Right lobe of liver (tissue), 4 donors: ENCODE measurements around the gene CANT1.

Experiments used
- CTCF ChIP-seq, 4 donors: fragments of 200-600 bp in 3 of 4; fragments of 450-650 bp in 1 of 4; IDR thresholded peaks; one replicate each; pipeline versions ENCODE4 v1.5.1 to v1.8.0; 2016 to 2022; ENCODE audit warnings: antibody characterized with exemption in 4 of 4, mild to moderate bottlenecking in 2 of 4
- POLR2A ChIP-seq: fragments of 450-650 bp; IDR thresholded peaks from one replicate; pipeline ENCODE4 v1.6.1; 2017; ENCODE audit warnings: antibody characterized with exemption, mild to moderate bottlenecking
- donor health status: DM: no; HTN: no; CAD: no.
- donor health status: DM: no; HTN: no; CAD: no.
- donor health status: DM: no; HTN: yes; CAD: no.

- TF ChIP-seq CTCF (IDR thresholded peaks at IDR 0.05) (no peak), POLR2A (no peak)
Observed at GRCh38 chr17:78952706-78953105, 56.9 kb downstream of the CANT1 start.
